SKM-1 (cell line): ENCODE results near the gene FJX1.

Experiments
- DNase-seq: peaks from one replicate; lab custom pipeline; 2025; ENCODE audit not compliant: unreplicated experiment; lab: John Stamatoyannopoulos, UW

Gene FJX1

GRCh38 chr11:35617687-35618496 is at the start of gene FJX1:
Gene FJX1 (plus strand): TSS chr11:35618460. CDS start chr11:35618637, 177 bp downstream.
- peak; percentile 21 for DNase-seq

- DNase-seq: no peak
Observed at GRCh38 chr11:35571696-35572095, 46.6 kb upstream of the FJX1 start.

GRCh38 chr11:35579557-35580396 is 38.5 kb upstream of the FJX1 start:
- DNase-seq: peak; percentile 65

- DNase-seq: no peak
Observed at GRCh38 chr11:35580397-35580781, 37.9 kb upstream of the FJX1 start.

DNA sequence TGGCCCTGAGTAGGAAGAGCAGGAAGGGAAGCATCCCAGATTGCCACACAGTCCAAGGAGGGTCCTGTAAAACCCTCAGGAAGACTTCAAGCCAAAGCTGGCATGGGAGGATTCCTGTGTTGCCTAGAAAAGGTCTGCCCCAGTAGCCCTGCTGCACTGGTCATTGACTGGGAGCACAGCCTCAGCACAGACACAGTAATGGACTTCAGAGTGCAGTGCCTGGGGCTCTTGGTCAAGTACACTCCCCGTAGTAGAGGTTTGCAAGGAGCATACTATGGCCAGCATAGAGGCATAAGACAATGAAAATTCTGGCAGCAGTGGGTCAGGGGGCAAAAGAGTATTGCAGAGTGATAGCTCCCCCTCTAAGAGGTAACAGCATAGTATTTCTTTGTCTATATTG is 36.2 kb upstream of the FJX1 start:
- no peak for DNase-seq

DNA sequence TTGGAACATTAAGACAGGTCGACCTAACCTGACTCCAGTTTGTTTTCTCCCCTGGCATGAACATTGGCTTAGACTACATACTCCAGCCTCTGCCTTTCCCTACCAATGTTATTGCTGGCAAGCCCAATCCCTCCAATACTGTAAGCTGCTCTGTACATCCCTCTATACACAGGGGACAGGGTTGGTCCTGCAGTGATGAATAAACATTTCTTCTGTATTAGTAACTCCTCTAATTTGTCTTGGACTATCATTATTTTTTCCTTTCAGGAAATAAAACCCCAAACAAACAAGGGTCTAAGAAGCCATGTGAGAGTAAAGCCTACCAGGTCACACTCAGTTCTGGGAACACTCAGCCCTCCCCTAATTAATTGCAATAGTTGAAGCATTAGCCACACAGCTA is 35.1 kb upstream of the FJX1 start:
- no peak for DNase-seq

GRCh38 chr11:35583843-35584242 is 34.4 kb upstream of the FJX1 start:
- DNase-seq: no peak

- no peak for DNase-seq
Observed at GRCh38 chr11:35584321-35584720, 33.9 kb upstream of the FJX1 start.

- no peak for DNase-seq
Observed at GRCh38 chr11:35585416-35585815, 32.8 kb upstream of the FJX1 start.

DNA sequence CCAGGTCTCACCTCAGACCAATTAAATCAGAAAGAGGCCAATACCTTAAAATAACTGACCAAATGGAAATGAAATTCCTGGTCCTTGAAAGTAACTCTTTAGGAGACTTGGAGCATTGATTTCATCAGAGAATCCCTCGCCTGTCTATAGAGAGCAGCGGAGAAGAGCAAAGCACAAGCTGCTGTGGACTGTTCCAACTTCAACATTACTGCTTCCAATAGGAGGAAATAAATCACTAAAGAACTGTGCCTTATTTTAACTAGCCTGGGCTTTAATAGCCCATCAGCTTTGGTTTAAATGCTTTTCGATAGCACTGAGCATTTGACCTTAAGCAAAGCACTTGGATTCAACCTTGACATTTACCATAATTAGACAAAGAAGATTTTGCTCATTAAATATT is 32.0 kb upstream of the FJX1 start:
- DNase-seq: no peak

DNA sequence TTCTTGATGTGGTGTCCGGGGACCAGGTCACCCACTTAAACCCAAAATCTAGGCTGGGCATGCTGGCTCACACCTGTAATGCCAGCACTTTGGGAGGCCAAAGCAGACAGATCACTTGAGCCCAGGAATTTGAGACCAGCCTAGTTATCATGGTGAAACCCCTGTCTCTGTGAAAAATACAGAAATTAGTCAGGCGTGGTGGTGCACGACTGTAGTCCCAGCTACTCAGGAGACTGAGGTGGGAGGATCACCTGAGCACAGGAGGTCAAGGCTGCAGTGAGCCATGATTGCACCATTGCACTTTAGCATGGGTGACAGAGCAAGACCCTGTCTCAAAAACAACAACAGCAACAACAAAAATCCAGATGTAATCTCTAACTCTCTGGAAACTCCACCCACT is 30.3 kb upstream of the FJX1 start:
- DNase-seq: no peak

GRCh38 chr11:35588627-35589026 is 29.6 kb upstream of the FJX1 start:
- no peak for DNase-seq

- no peak for DNase-seq
Observed at GRCh38 chr11:35589281-35589680, 29.0 kb upstream of the FJX1 start.

DNA sequence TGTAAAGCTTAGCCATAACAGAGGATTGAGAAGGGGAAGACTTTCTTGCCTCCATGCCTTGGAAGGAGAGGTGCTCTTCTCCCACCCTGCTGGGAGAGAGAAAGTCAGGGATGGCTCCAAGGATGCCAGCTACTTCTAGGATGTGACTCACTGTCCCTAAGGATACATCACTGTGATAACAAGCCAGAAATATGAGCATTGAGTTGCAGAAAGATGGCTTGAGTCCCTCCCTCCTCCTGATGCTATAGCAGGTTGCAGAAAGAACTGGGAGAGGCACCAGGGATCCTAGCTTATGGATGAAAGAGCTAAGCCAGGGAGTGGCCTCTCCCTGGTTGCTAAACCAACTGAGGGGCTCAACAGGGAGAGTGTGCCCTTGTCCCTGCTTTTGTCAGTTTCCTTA is 27.8 kb upstream of the FJX1 start:
- DNase-seq: no peak

- no peak for DNase-seq
Observed at GRCh38 chr11:35593143-35593542, 25.1 kb upstream of the FJX1 start.

GRCh38 chr11:35594680-35595079 is 23.6 kb upstream of the FJX1 start:
- peak; percentile 41 for DNase-seq

GRCh38 chr11:35598254-35599125 is 19.8 kb upstream of the FJX1 start:
- DNase-seq: no peak

DNA sequence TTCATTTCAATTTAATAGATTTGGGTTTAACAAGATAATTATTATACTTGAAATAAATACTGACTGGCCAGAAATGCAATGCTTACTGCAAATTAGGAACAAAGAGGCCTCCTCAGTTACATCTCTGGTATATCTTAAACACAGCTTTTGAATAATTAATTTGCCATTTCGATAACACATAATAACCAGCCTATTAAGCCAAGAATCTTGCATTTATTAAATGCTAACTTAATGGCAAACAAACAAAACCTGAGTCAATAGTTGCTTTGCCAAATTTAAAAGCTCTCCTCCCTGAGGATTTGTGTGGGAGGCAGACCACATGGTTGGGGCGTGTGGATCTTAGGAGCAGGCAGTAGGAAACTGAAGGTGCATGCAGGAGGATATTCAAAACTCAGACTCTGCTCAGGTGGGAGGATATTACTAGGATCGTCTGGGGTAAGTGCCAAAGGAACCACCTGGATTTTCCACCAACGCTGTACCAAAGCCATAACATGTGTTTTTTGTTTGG is 17.9 kb upstream of the FJX1 start:
- DNase-seq: no peak

DNA sequence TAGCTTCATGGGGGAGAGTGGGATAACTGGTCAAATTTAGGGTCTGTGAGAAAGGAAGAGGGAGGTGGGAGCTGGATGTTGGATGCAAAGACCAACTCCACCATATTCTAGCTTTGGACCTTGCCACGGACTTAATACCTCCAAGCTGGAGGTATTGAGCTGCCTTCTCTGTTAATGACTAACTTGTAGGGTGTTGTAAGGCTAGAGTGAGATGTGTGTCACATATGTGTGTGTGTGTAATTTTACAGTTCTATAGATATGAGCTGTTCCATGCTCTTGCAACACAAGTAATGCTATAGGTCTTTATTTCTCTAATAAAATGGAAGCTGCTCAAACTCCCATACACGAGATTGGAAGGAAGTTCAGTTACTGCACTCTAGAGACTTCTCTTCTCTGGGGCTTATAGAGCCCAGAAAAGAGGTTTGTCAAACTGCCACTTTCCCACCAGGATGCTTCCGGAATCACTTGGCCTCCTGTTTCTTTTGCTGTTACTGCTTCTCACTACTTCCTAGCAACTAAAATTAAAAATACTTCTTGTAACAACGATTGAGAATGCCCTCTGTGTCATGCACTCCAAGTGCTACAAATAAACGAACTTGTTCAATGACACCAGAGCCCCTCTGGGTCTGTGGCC is 16.0 kb upstream of the FJX1 start:
- no peak for DNase-seq

- no peak for DNase-seq
Observed at GRCh38 chr11:35602979-35603378, 15.3 kb upstream of the FJX1 start.

DNA sequence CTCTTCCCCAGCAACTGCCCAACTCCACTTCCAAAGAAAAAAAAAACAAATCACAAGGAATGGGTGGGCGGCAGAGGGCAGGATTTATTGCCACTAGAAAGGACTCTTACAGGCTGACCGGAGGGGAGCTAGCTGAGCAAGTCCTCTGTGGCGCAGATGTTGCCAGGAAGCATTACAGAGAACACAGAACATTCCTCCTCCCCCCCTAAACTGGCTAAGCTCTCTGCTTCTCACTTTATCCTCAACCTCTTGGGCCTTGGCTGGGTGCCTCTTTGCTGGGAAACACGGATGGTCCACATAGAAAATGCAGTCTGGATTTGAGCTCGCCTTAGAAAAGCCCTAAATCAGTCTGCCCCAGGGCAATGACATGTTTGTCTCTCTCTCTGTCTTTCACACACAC is 12.6 kb upstream of the FJX1 start:
- no peak for DNase-seq
